ENCODE data around the gene HPS1. TPM values are rescaled to one million over a fixed set of nuclear protein-coding genes. Genes with fewer than 3 reads are reported as not detected.

HPS1 gene
- total RNA-seq, 1 donor from 2014 or later = 16.0 TPM

- no peaks in the 10 kb centered on the region for H3K4me1 ChIP-seq
- H3K27me3 ChIP-seq = no peaks in the 10 kb centered on the region
- H3K27ac ChIP-seq = no peak overlapping the region
- no peak for TF ChIP-seq EZH2phosphoT487 (IDR thresholded peaks at IDR 0.05)
- no peak for TF ChIP-seq EZH2 (IDR thresholded peaks at IDR 0.05)
- no peaks in the 10 kb centered on the region for H3K79me2 ChIP-seq (ENCODE audit: low read depth)
- H3K36me3 Mint-ChIP-seq = peaks cover 16% of the 10 kb centered on the region
- no peak for DNase-seq (ENCODE audit: low spot score)
- H3F3A ChIP-seq (ENCODE audit: low read depth) = peaks cover 7% of the 10 kb centered on the region
- no peak overlapping the region for H2AFZ ChIP-seq (replicated peaks)
- peaks cover 5% of the 10 kb centered on the region for H3K4me1 Mint-ChIP-seq
- no peak overlapping the region for H3K27ac Mint-ChIP-seq
- H3K4me3 ChIP-seq = no peak overlapping the region
- no peak overlapping the region for H3K4me2 ChIP-seq
- H3K36me3 ChIP-seq = no peaks in the 10 kb centered on the region
- peak overlapping the region; percentile 17 for H3K4me3 Mint-ChIP-seq
- no peaks in the 10 kb centered on the region for H3K9me3 ChIP-seq (ENCODE audit: low read depth)
- no peaks in the 10 kb centered on the region for H4K20me1 ChIP-seq (ENCODE audit: low read depth)
- H3K9me3 Mint-ChIP-seq = peaks cover 3% of the 10 kb centered on the region
- peaks cover 6% of the 10 kb centered on the region for H3K27me3 Mint-ChIP-seq (ENCODE audit: insufficient read depth, low read depth)
- no peak overlapping the region for H3K9ac ChIP-seq
These were observed 2.3 kb downstream of the HPS1 start for GRCh38 chr10:98444314-98445006.

GRCh38 chr10:98438715-98439114 lies 8.0 kb downstream of the HPS1 start:
- H3K9me3 ChIP-seq (ENCODE audit: low read depth) = no peaks in the 10 kb centered on the region
- Mint-ChIP-seq H3K9me3 (peaks cover 9% of the 10 kb centered on the region), H3K36me3 (peaks cover 34% of the 10 kb centered on the region), H3K4me3 (no peak overlapping the region), H3K27me3 (ENCODE audit: insufficient read depth, low read depth) (peaks cover 4% of the 10 kb centered on the region), H3K27ac (no peak overlapping the region), H3K4me1 (no peaks in the 10 kb centered on the region)
- TF ChIP-seq EZH2phosphoT487 (IDR thresholded peaks at IDR 0.05) = no peak
- TF ChIP-seq CTCF (IDR thresholded peaks at IDR 0.05) = no peak
- TF ChIP-seq EZH2 (IDR thresholded peaks at IDR 0.05) = no peak
- no peak overlapping the region for H3K9ac ChIP-seq
- no peak overlapping the region for H2AFZ ChIP-seq (replicated peaks)
- H3K4me1 ChIP-seq = no peaks in the 10 kb centered on the region
- no peak overlapping the region for H3K4me3 ChIP-seq
- H3K4me2 ChIP-seq = no peak overlapping the region
- no peaks in the 10 kb centered on the region for H3K36me3 ChIP-seq
- H3F3A ChIP-seq (ENCODE audit: low read depth) = no peaks in the 10 kb centered on the region
- H3K27me3 ChIP-seq = no peaks in the 10 kb centered on the region
- H3K79me2 ChIP-seq (ENCODE audit: low read depth) = no peaks in the 10 kb centered on the region
- no peaks in the 10 kb centered on the region for H4K20me1 ChIP-seq (ENCODE audit: low read depth)
- no peak overlapping the region for H3K27ac ChIP-seq
- DNase-seq (ENCODE audit: low spot score) = no peak

- H3K4me1 Mint-ChIP-seq = no peaks in the 10 kb centered on the region
- H4K20me1 ChIP-seq (ENCODE audit: low read depth) = no peaks in the 10 kb centered on the region
- TF ChIP-seq EZH2phosphoT487 (IDR thresholded peaks at IDR 0.05) (no peak), CTCF (IDR thresholded peaks at IDR 0.05) (no peak), EZH2 (IDR thresholded peaks at IDR 0.05) (no peak)
- peaks cover 37% of the 10 kb centered on the region for H3K36me3 Mint-ChIP-seq
- peaks cover 4% of the 10 kb centered on the region for H3K27me3 Mint-ChIP-seq (ENCODE audit: insufficient read depth, low read depth)
- peaks cover 5% of the 10 kb centered on the region for H3K9me3 ChIP-seq (ENCODE audit: low read depth)
- H3K9ac ChIP-seq = no peak overlapping the region
- no peak overlapping the region for H3K27ac ChIP-seq
- no peak overlapping the region for H2AFZ ChIP-seq (replicated peaks)
- no peaks in the 10 kb centered on the region for H3K4me1 ChIP-seq
- no peak for DNase-seq (ENCODE audit: low spot score)
- H3K79me2 ChIP-seq (ENCODE audit: low read depth) = no peaks in the 10 kb centered on the region
- no peak overlapping the region for H3K4me3 ChIP-seq
- peaks cover 19% of the 10 kb centered on the region for H3K9me3 Mint-ChIP-seq
- no peak overlapping the region for H3K27ac Mint-ChIP-seq
- H3K4me3 Mint-ChIP-seq = no peak overlapping the region
- H3K36me3 ChIP-seq = peaks cover 8% of the 10 kb centered on the region
- H3K4me2 ChIP-seq = no peak overlapping the region
- no peaks in the 10 kb centered on the region for H3K27me3 ChIP-seq
- no peaks in the 10 kb centered on the region for H3F3A ChIP-seq (ENCODE audit: low read depth)
These were observed 10.0 kb downstream of the HPS1 start for GRCh38 chr10:98436704-98437103.

GRCh38 chr10:98435178-98435577 lies 11.6 kb downstream of the HPS1 start:
- H3K4me1 ChIP-seq = no peaks in the 10 kb centered on the region
- no peak overlapping the region for H2AFZ ChIP-seq (replicated peaks)
- no peak for DNase-seq (ENCODE audit: low spot score)
- no peaks in the 10 kb centered on the region for H3K27me3 ChIP-seq
- Mint-ChIP-seq H3K27ac (no peak overlapping the region), H3K4me3 (no peak overlapping the region), H3K4me1 (no peaks in the 10 kb centered on the region), H3K9me3 (peaks cover 19% of the 10 kb centered on the region), H3K27me3 (ENCODE audit: insufficient read depth, low read depth) (no peaks in the 10 kb centered on the region), H3K36me3 (peaks cover 44% of the 10 kb centered on the region)
- H3F3A ChIP-seq (ENCODE audit: low read depth) = no peaks in the 10 kb centered on the region
- H3K27ac ChIP-seq = no peak overlapping the region
- no peak overlapping the region for H3K4me2 ChIP-seq
- peaks cover 5% of the 10 kb centered on the region for H3K9me3 ChIP-seq (ENCODE audit: low read depth)
- no peaks in the 10 kb centered on the region for H3K79me2 ChIP-seq (ENCODE audit: low read depth)
- H3K36me3 ChIP-seq = peaks cover 8% of the 10 kb centered on the region
- no peaks in the 10 kb centered on the region for H4K20me1 ChIP-seq (ENCODE audit: low read depth)
- H3K9ac ChIP-seq = no peak overlapping the region
- H3K4me3 ChIP-seq = no peak overlapping the region
- TF ChIP-seq CTCF (IDR thresholded peaks at IDR 0.05) = no peak
- TF ChIP-seq EZH2 (IDR thresholded peaks at IDR 0.05) = no peak
- no peak for TF ChIP-seq EZH2phosphoT487 (IDR thresholded peaks at IDR 0.05)

Data from neural progenitor cell (in vitro differentiated cells).